Hepatocyte (in vitro differentiated cells): ENCODE results near the gene USP19. TPM values are rescaled to one million over a fixed set of nuclear protein-coding genes. Genes with fewer than 3 reads are reported as not detected.

Experiments
- DNase-seq: peaks from one replicate; pipeline ENCODE4 v3.0.0-alpha.2; 2016; ENCODE audit warnings: low spot score
- H2AFZ ChIP-seq: fragments of 200-600 bp; sonication (generic); 2 replicates; pipeline ENCODE4 v1.6.0; 2016; ENCODE audit warnings: antibody characterized with exemption, mild to moderate bottlenecking
- H3K27ac ChIP-seq: fragments of 200-600 bp; sonication (generic); 2 replicates; pipeline ENCODE4 v1.5.1; 2016; ENCODE audit warnings: mild to moderate bottlenecking
- H3K27me3 ChIP-seq: fragments of 200-600 bp; sonication (generic); 2 replicates; pipeline ENCODE4 v1.6.1; 2016
- H3K36me3 ChIP-seq: fragments of 200-600 bp; sonication (generic); replicated peaks from 2 replicates; pipeline ENCODE4 v1.5.1; 2016; ENCODE audit warnings: low read depth; ENCODE audit not compliant: insufficient read depth
- H3K4me1 ChIP-seq: fragments of 200-600 bp; sonication (generic); 2 replicates; pipeline ENCODE4 v1.5.1; 2016; ENCODE audit warnings: mild to moderate bottlenecking, moderate library complexity; ENCODE audit not compliant: insufficient read depth
- H3K4me2 ChIP-seq: fragments of 200-600 bp; sonication (generic); 2 replicates; pipeline ENCODE4 v1.6.0; 2016
- H3K4me3 ChIP-seq: fragments of 200-600 bp; sonication (generic); 2 replicates; pipeline ENCODE4 v1.5.1; 2016; ENCODE audit warnings: mild to moderate bottlenecking
- H3K79me2 ChIP-seq: fragments of 200-600 bp; sonication (generic); 2 replicates; pipeline ENCODE4 v1.6.0; 2017; ENCODE audit warnings: mild to moderate bottlenecking
- H3K9me2 ChIP-seq: fragments of 200-600 bp; sonication (generic); replicated peaks from 2 replicates; pipeline ENCODE4 v1.6.0; 2017; ENCODE audit warnings: mild to moderate bottlenecking; ENCODE audit not compliant: insufficient read depth
- H3K9me3 ChIP-seq: fragments of 200-600 bp; sonication (generic); 2 replicates; pipeline ENCODE4 v1.5.1; 2016; ENCODE audit warnings: low read depth, mild to moderate bottlenecking
- H4K20me1 ChIP-seq: fragments of 200-600 bp; sonication (generic); 2 replicates; pipeline ENCODE4 v1.6.0; 2016; ENCODE audit warnings: mild to moderate bottlenecking; ENCODE audit not compliant: insufficient read depth, poor library complexity, severe bottlenecking
- CTCF ChIP-seq: fragments of 200-600 bp; sonication (generic); IDR thresholded peaks from 2 replicates; pipeline ENCODE4 v1.5.1; 2016; ENCODE audit warnings: antibody characterized with exemption, mild to moderate bottlenecking; ENCODE audit not compliant: poor library complexity
- EZH2 ChIP-seq: fragments of 200-600 bp; sonication (generic); IDR thresholded peaks from 2 replicates; pipeline ENCODE4 v1.6.1; 2016; ENCODE audit warnings: antibody characterized with exemption, mild to moderate bottlenecking, borderline replicate concordance
- EZH2phosphoT487 ChIP-seq: fragments of 200-600 bp; sonication (generic); IDR thresholded peaks from one replicate; pipeline ENCODE4 v1.6.1; 2018; ENCODE audit warnings: antibody characterized with exemption, mild to moderate bottlenecking, low read depth, moderate library complexity; ENCODE audit not compliant: unreplicated experiment, severe bottlenecking
- WGBS: methylation state at CpG from one replicate; pipeline ENCODE4 v1.1.6; 2016; ENCODE audit warnings: low lambda C conversion rate; ENCODE audit errors: missing lambda C conversion rate; 5-methylcytosine and 5-hydroxymethylcytosine counted together
- polyA plus RNA-seq: library from polyadenylated mRNA; unstranded; fragments of >200 nt; fragmentation: Nextera tagmentation; extraction: Ambion mirVana; gene quantifications from 2 replicates; pipeline ENCODE4 v1.2.1, GENCODE V29; 2016
- total RNA-seq: library from RNA; depleted of rRNA; stranded (reverse); fragments of >200 nt; gene quantifications from 2 replicates; pipeline ENCODE4 v1.2.3, GENCODE V29; 2014

The USP19 gene
- total and polyA plus RNA-seq, 2 experiments from 2014 or later = 32.7 to 44.2 TPM

DNA sequence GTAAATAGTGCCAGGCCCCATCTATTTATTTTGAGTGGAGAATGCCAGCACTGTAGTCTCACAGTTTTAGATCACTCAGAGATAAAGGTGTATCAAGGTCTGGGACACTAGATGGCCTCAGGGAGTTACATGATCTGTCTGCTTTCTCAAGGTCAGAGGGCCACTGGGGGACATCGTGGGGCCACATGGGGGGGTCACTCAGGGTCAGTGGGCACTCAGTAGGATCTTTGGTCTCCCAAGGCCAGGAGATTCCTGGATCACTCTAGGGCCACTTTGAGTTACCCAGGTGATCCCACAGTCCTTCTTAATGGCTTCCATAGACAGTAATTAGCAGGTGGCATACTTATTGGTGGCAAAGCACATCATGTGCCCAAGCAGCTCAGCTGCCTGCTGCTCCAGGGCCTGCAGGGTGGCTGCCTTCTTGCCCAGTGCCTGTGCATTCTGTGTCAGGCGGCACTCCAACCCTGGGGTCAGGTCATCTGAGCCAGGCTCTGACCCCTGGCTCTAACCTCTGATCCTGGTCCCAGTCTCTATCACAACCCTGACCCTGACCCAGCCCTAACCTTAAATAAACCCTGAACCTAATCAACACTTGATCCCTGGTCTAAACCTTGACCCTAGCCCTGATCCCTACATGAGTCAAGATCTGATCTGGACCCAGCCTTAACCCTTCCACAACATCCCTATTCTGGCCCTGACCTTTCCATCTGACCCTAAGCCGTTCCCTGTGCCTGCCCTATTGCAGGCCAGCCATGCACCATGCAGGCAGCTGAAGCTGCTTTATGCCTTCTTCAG is 14.0 kb upstream of the USP19 start:
- Histone ChIP-seq H3K9me2 (no peaks in the 10 kb centered on the region), H2AFZ (peak overlapping the region; percentile 99), H3K4me2 (peak overlapping the region; percentile 99), H3K4me3 (no peak overlapping the region), H4K20me1 (no peaks in the 10 kb centered on the region), H3K9me3 (no peaks in the 10 kb centered on the region), H3K79me2 (peaks cover 28% of the 10 kb centered on the region), H3K27me3 (no peaks in the 10 kb centered on the region), H3K36me3 (no peaks in the 10 kb centered on the region), H3K4me1 (peaks cover 19% of the 10 kb centered on the region), H3K27ac (no peak overlapping the region)
- WGBS = 63% methylated on average over 3 of the region's 3 CpGs
- TF ChIP-seq EZH2 = no peak
- TF ChIP-seq EZH2phosphoT487 = no peak
- TF ChIP-seq CTCF = peak; percentile 18
- no peak for DNase-seq

- under 1% methylated on average over 27 of the region's 30 CpGs for WGBS
- no peaks in the 10 kb centered on the region for H3K27me3 ChIP-seq
- no peaks in the 10 kb centered on the region for H3K9me2 ChIP-seq
- peak; percentile 92 for DNase-seq
- TF ChIP-seq CTCF (no peak), EZH2 (no peak), EZH2phosphoT487 (no peak)
- no peaks in the 10 kb centered on the region for H3K36me3 ChIP-seq
- peaks cover 19% of the 10 kb centered on the region for H3K4me1 ChIP-seq
- H3K4me3 ChIP-seq = peak overlapping the region; percentile 99
- peak overlapping the region; percentile 99 for H3K4me2 ChIP-seq
- no peaks in the 10 kb centered on the region for H4K20me1 ChIP-seq
- H2AFZ ChIP-seq = peak overlapping the region; percentile 99
- peaks cover 28% of the 10 kb centered on the region for H3K79me2 ChIP-seq
- no peaks in the 10 kb centered on the region for H3K9me3 ChIP-seq
- H3K27ac ChIP-seq = peak overlapping the region; percentile 99
These were observed 12.8 kb upstream of the USP19 start for GRCh38 chr3:49133226-49133951.

DNA sequence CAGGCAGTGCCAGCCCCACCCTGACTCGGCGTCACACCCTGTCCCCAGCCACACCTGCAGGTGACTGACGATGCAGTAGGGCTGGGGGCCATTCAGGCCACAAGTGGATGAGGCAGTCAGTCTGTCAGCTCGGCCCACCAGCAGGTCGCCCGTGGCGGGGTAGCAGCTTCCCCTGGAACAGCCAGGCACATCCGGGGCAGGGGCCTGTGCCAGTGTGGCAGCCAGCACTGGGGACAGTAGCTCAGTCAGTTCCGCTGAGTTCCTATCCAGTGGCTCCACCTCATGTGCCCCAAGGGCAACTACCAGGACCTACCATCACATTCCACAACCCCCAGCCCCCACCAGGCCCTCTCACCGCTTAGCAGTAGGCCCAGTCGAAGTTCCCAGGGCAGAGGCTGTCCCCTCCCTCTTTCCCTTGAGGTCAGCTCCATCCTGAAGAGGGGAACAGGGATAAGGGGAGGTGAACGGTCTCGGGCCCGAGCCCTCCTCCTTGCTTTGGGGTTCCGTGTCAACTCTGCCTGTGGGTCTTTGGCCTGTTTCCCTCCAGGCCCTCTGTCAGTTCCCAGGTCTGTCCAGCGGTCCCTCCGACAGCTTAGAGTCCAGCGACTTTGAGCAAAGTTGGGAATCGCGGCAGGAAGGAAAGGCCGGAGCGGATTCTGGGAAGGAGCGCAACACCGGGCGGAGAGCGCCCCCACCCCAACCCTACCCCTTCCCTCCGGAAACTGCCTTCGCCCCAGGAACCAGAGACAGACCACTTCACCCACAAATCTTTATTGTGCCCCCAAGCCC is 12.0 kb upstream of the USP19 start, which contains the start of gene LAMB2:
TSS of gene LAMB2 (minus strand) at position 614 of the 789 bp plus-strand sequence. CDS start at position 431, 183 bp downstream.
- Histone ChIP-seq H4K20me1 (no peaks in the 10 kb centered on the region), H3K4me2 (peak within 1 kb of the TSS; percentile 99), H3K27ac (peak within 1 kb of the TSS; percentile 99), H3K9me3 (no peaks in the 10 kb centered on the region), H2AFZ (peak within 1 kb of the TSS; percentile 99), H3K27me3 (no peaks in the 10 kb centered on the region), H3K79me2 (peaks cover 28% of the 10 kb centered on the region), H3K9me2 (no peaks in the 10 kb centered on the region), H3K4me1 (peaks cover 19% of the 10 kb centered on the region), H3K4me3 (peak within 1 kb of the TSS; percentile 99), H3K36me3 (no peaks in the 10 kb centered on the region)
- 2% methylated on average over 28 of the region's 28 CpGs for WGBS
- TF ChIP-seq EZH2phosphoT487 (no peak), CTCF (peak; percentile 14), EZH2 (no peak)
- DNase-seq = peak; percentile 83
